ENCODE results near the gene SLC22A5.

The SLC22A5 gene

DNA sequence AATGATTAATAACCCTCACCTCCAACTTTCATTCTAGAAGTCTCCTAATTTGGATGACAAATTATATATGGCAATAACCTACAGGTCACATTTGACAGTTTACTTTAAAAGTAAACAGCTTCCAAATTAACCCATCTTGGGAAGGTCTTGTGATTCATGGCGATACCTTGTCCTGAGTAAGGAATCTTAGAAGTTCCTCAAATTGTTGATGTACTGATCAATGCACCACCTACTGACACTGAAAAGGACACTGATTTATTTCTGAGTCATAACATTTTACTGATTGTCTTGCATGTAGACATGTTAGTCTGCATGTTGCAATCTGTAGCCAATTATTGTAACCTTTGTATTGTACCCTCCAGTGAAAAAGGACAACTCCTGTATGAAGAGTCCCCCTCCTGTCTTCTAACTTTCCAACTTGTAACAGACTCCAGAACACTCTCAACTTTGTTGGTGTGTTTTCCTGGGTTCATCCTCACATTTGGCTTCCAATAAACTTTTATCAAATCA is 16.0 kb upstream of the SLC22A5 start:
- Histone ChIP-seq H3K27ac (ENCODE audit: low read depth, low read length, poor library complexity, severe bottlenecking) (no peak overlapping the region), H3K36me3 (ENCODE audit: insufficient read depth, low read length) (no peaks in the 10 kb centered on the region), H3K27me3 (ENCODE audit: insufficient read depth, low read length) (no peaks in the 10 kb centered on the region), H2AFZ (ENCODE audit: low read length) (no peak overlapping the region), H3K9ac (ENCODE audit: low read length) (no peak overlapping the region), H3K4me3 (ENCODE audit: low read depth, low read length, poor library complexity, severe bottlenecking) (no peak overlapping the region), H3F3A (ENCODE audit: insufficient read depth, low read length) (no peaks in the 10 kb centered on the region), H4K20me1 (ENCODE audit: insufficient read depth, low read length) (no peaks in the 10 kb centered on the region), H3K9me2 (ENCODE audit: low read depth, low read length) (no peaks in the 10 kb centered on the region), H3K9me3 (ENCODE audit: low read length) (no peaks in the 10 kb centered on the region), H3K4me2 (ENCODE audit: low read length) (no peak overlapping the region), H3K4me1 (ENCODE audit: insufficient read depth, low read length, severe bottlenecking) (peaks cover 9% of the 10 kb centered on the region), H3K79me2 (ENCODE audit: insufficient read depth, low read length) (no peaks in the 10 kb centered on the region)
- TF ChIP-seq EZH2 (IDR thresholded peaks at IDR 0.05; ENCODE audit: borderline replicate concordance, low read length) (no peak), CTCF (IDR thresholded peaks at IDR 0.05; ENCODE audit: low read length) (no peak)

GRCh38 chr5:132354381-132355139 is 14.9 kb upstream of the SLC22A5 start:
- TF ChIP-seq CTCF (IDR thresholded peaks at IDR 0.05; ENCODE audit: low read length) (no peak), EZH2 (IDR thresholded peaks at IDR 0.05; ENCODE audit: borderline replicate concordance, low read length) (no peak)
- no peaks in the 10 kb centered on the region for H3F3A ChIP-seq (ENCODE audit: insufficient read depth, low read length)
- H3K27me3 ChIP-seq (ENCODE audit: insufficient read depth, low read length): no peaks in the 10 kb centered on the region
- no peak overlapping the region for H3K4me2 ChIP-seq (ENCODE audit: low read length)
- H3K4me3 ChIP-seq (ENCODE audit: low read depth, low read length, poor library complexity, severe bottlenecking): no peak overlapping the region
- no peaks in the 10 kb centered on the region for H3K9me3 ChIP-seq (ENCODE audit: low read length)
- H2AFZ ChIP-seq (ENCODE audit: low read length): no peak overlapping the region
- H3K9me2 ChIP-seq (ENCODE audit: low read depth, low read length): no peaks in the 10 kb centered on the region
- H3K27ac ChIP-seq (ENCODE audit: low read depth, low read length, poor library complexity, severe bottlenecking): no peak overlapping the region
- H3K4me1 ChIP-seq (ENCODE audit: insufficient read depth, low read length, severe bottlenecking): peaks cover 9% of the 10 kb centered on the region
- no peaks in the 10 kb centered on the region for H4K20me1 ChIP-seq (ENCODE audit: insufficient read depth, low read length)
- no peaks in the 10 kb centered on the region for H3K36me3 ChIP-seq (ENCODE audit: insufficient read depth, low read length)
- H3K9ac ChIP-seq (ENCODE audit: low read length): no peak overlapping the region
- no peaks in the 10 kb centered on the region for H3K79me2 ChIP-seq (ENCODE audit: insufficient read depth, low read length)

- Histone ChIP-seq H3K4me3 (ENCODE audit: low read depth, low read length, poor library complexity, severe bottlenecking) (no peak overlapping the region), H3K9me3 (ENCODE audit: low read length) (no peaks in the 10 kb centered on the region), H4K20me1 (ENCODE audit: insufficient read depth, low read length) (no peaks in the 10 kb centered on the region), H3F3A (ENCODE audit: insufficient read depth, low read length) (no peaks in the 10 kb centered on the region), H2AFZ (ENCODE audit: low read length) (no peak overlapping the region), H3K9me2 (ENCODE audit: low read depth, low read length) (no peaks in the 10 kb centered on the region), H3K4me2 (ENCODE audit: low read length) (no peak overlapping the region), H3K27me3 (ENCODE audit: insufficient read depth, low read length) (no peaks in the 10 kb centered on the region), H3K36me3 (ENCODE audit: insufficient read depth, low read length) (no peaks in the 10 kb centered on the region), H3K79me2 (ENCODE audit: insufficient read depth, low read length) (no peaks in the 10 kb centered on the region), H3K4me1 (ENCODE audit: insufficient read depth, low read length, severe bottlenecking) (peaks cover 9% of the 10 kb centered on the region), H3K27ac (ENCODE audit: low read depth, low read length, poor library complexity, severe bottlenecking) (no peak overlapping the region), H3K9ac (ENCODE audit: low read length) (no peak overlapping the region)
- TF ChIP-seq EZH2 (IDR thresholded peaks at IDR 0.05; ENCODE audit: borderline replicate concordance, low read length) (no peak), CTCF (IDR thresholded peaks at IDR 0.05; ENCODE audit: low read length) (no peak)
These were observed 14.3 kb upstream of the SLC22A5 start for GRCh38 chr5:132355140-132355765.

Measured in OCI-LY1 (cell line).